HepG2 (cell line): ENCODE data around the gene RERE. TPM values are rescaled to one million over a fixed set of nuclear protein-coding genes. Genes with fewer than 3 reads are reported as not detected.

Experiments used
- FLYWCH1 ChIP-seq: sonication (generic); formaldehyde crosslinking; IDR thresholded peaks from 2 replicates; pipeline ENCODE4 v1.8.1; 2023; ENCODE audit warnings: mild to moderate bottlenecking, missing genetic modification reagents
- HMGXB4 ChIP-seq, 2 experiments: sonication (generic) in 1 of 2; formaldehyde crosslinking in 1 of 2; IDR thresholded peaks; 2 replicates each; pipeline versions ENCODE4 v1.4.0 to v1.6.1; 2018 to 2020; ENCODE audit warnings: missing genetic modification reagents in 2 of 2, borderline replicate concordance in 1 of 2, low read depth in 1 of 2, mild to moderate bottlenecking in 1 of 2, missing biosample characterization in 1 of 2
- RERE ChIP-seq: IDR thresholded peaks from 2 replicates; pipeline ENCODE4 v1.6.1; 2016; ENCODE audit warnings: low read depth, missing genetic modification reagents, missing compliant biosample characterization
- SCMH1 ChIP-seq: sonication (generic); formaldehyde crosslinking; IDR thresholded peaks from 2 replicates; pipeline ENCODE4 v1.9.0; 2021; ENCODE audit warnings: missing genetic modification reagents, mild to moderate bottlenecking, borderline replicate concordance
- SP4 ChIP-seq: sonication (generic); formaldehyde crosslinking; IDR thresholded peaks from 2 replicates; pipeline ENCODE4 v1.8.1; 2023; ENCODE audit warnings: mild to moderate bottlenecking, missing genetic modification reagents
- ZBTB7B ChIP-seq: sonication (generic); formaldehyde crosslinking; IDR thresholded peaks from 2 replicates; pipeline ENCODE4 v1.4.0; 2020; ENCODE audit warnings: missing genetic modification reagents
- ZNF251 ChIP-seq: sonication (generic); formaldehyde crosslinking; IDR thresholded peaks from 2 replicates; pipeline ENCODE4 v1.9.0; 2021; ENCODE audit warnings: mild to moderate bottlenecking, missing genetic modification reagents
- ZNF34 ChIP-seq: sonication (generic); formaldehyde crosslinking; IDR thresholded peaks from 2 replicates; pipeline ENCODE4 v1.4.0; 2020; ENCODE audit warnings: mild to moderate bottlenecking, missing genetic modification reagents, borderline replicate concordance
- ZNF780A ChIP-seq: sonication (generic); formaldehyde crosslinking; IDR thresholded peaks from 2 replicates; pipeline ENCODE4 v1.8.0; 2022; ENCODE audit warnings: mild to moderate bottlenecking, missing genetic modification reagents, moderate library complexity
- polyA plus RNA-seq, 8 experiments: library from polyadenylated mRNA; depleted of rRNA in 3 of 8; stranded (reverse) in 7 of 8; unstranded in 1 of 8; fragments of >200 nt; fragmentation: Illumina TruSeq in 4 of 8; extraction: Trizol in 4 of 8; gene quantifications; 2 replicates each; pipeline versions ENCODE4 v1.2.1 to v1.2.3, GENCODE V29; 2011 to 2016; ENCODE audit warnings: low read depth in 4 of 8, missing spikeins in 1 of 8, mixed read lengths in 1 of 8; ENCODE audit not compliant: insufficient read depth in 1 of 8
- total RNA-seq, 5 experiments: library from RNA; depleted of rRNA; stranded (reverse); fragments of >200 nt; fragmentation: Illumina TruSeq; extraction: Trizol; gene quantifications; 2 replicates each; pipeline ENCODE4 v1.2.3, GENCODE V29; 2016; ENCODE audit warnings: low read depth in 1 of 5

The RERE gene
- total and polyA plus RNA-seq, 2 of the 13 experiments (the other 11 are each of a cell fraction or from before 2014, with no cell fraction given) = 18.3 to 21.9 TPM

GRCh38 chr1:8702850-8703810 lies 114.3 kb downstream of the RERE start (continued):
- TF ChIP-seq HMGXB4 (CRISPR knock-in tag; IDR thresholded peaks at IDR 0.05; ENCODE audit: borderline replicate concordance in 1 of 2, low read depth in 1 of 2) (peak; percentile 45 to 53; a peak in 2 of 4 replicates), ZBTB7B (CRISPR knock-in tag) (no peak), ZNF780A (CRISPR knock-in tag) (peak; percentile 75; the same call in 1 of the 2 replicates), SP4 (CRISPR knock-in tag) (peak; percentile 67; the same call in 1 of the 2 replicates), ZNF34 (peak; percentile 56; the same call in 1 of the 2 replicates), FLYWCH1 (no peak), RERE (CRISPR knock-in tag) (no peak), ZNF251 (CRISPR knock-in tag) (no peak), SCMH1 (CRISPR knock-in tag) (no peak)
